ENCODE data around the gene TNFRSF19. TPM values are rescaled to one million over a fixed set of nuclear protein-coding genes. Genes with fewer than 3 reads are reported as not detected.

TNFRSF19 gene
- total and polyA plus RNA-seq, 2 of the 4 experiments (the other 2 are of a cell fraction): 18.6 to 26.3 TPM

DNA sequence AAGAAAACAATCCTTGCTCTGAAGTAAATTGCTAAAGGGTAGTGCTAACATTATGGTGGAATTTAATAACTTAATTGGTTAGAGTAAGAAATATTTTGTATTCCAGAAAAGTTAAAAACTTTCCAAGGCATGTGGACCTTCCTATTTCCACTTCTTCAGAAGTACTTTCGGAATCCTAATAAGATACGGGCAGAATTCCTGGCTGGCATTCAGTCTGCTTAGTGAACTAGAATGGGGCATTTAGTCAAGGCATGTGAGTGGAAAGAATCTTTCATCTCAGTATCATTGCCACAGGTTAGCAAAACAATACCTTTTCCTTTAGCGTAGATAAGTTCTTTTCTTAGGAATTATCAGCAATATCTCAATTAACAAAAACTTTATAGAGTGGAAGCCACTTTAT is 85.1 kb downstream of the TNFRSF19 start:
- Histone ChIP-seq H3K4me3 (ENCODE audit: insufficient read depth, low read depth, low read length) (no peak overlapping the region), H4K8ac (ENCODE audit: low read depth in 2 of 2, low read length in 2 of 2) (peak overlapping the region in 1 of 2 experiments; percentile 47; a peak in 1 of 4 replicates), H3K4me2 (ENCODE audit: low read depth, low read length) (no peak overlapping the region), H4K91ac (ENCODE audit: insufficient read depth, low read depth, low read length) (no peak overlapping the region), H2BK120ac (ENCODE audit: low read depth, low read length) (peak overlapping the region; percentile 73; the same call in 1 of the 2 replicates), H2AK5ac (ENCODE audit: low read depth, low read length) (no peak overlapping the region), H3K14ac (replicated peaks; ENCODE audit: low read depth, low read length) (peak overlapping the region; percentile 62; the same call in 1 of the 2 replicates), H3K4ac (ENCODE audit: low read depth, low read length) (peak overlapping the region; percentile 18; the same call in 1 of the 2 replicates), H4K20me1 (ENCODE audit: insufficient read depth, low read length) (no peaks in the 10 kb centered on the region), H4K5ac (ENCODE audit: low read depth, low read length) (no peak overlapping the region), H3K9ac (ENCODE audit: low read depth, low read length) (no peak overlapping the region), H3K56ac (ENCODE audit: extremely low read depth, insufficient read depth, low read length) (no peak overlapping the region), H3K79me1 (ENCODE audit: low read depth in 1 of 2, low read length in 2 of 2) (peaks cover 18 to 49% of the 10 kb centered on the region in 2 experiments), H3K27ac (ENCODE audit: insufficient read depth, low read length) (no peak overlapping the region), H2AK9ac (replicated peaks; ENCODE audit: low read depth, low read length, poor library complexity) (no peak overlapping the region), H3K9me1 (ENCODE audit: insufficient read depth, low read length) (peaks cover 22% of the 10 kb centered on the region), H3K27me3 (ENCODE audit: control insufficient read depth, insufficient read depth, low read length) (no peaks in the 10 kb centered on the region), H2BK15ac (ENCODE audit: low read depth, low read length) (peak overlapping the region; percentile 77; the same call in 1 of the 3 replicates), H3K23ac (ENCODE audit: low read depth, low read length) (no peak overlapping the region), H2BK5ac (ENCODE audit: low read depth, low read length, poor library complexity, severe bottlenecking) (peak overlapping the region; percentile 39), H3K4me1 (ENCODE audit: control insufficient read depth, insufficient read depth, low read length) (peaks cover 22% of the 10 kb centered on the region), H3K9me3 (ENCODE audit: control insufficient read depth, insufficient read depth, low read length) (no peaks in the 10 kb centered on the region), H3K18ac (ENCODE audit: low read depth, low read length) (peak overlapping the region; percentile 43; the same call in 1 of the 2 replicates), H2BK20ac (ENCODE audit: low read depth, low read length) (peak overlapping the region; percentile 43; the same call in 1 of the 2 replicates), H3K36me3 (ENCODE audit: control insufficient read depth, insufficient read depth, low read length) (peaks cover 26% of the 10 kb centered on the region), H2AFZ (replicated peaks; ENCODE audit: low read length, poor library complexity) (no peak overlapping the region)
- CTCF ChIA-PET: interaction anchor here (1.6 kb wide), 1 partner anchor 74 kb away, joined by 4 read pairs; no protein-coding TSS in a partner anchor
- no peak for DNase-seq
- WGBS, 2 experiments (ENCODE audit: extremely low coverage in 2 of 2, insufficient read length in 1 of 2): no CpG with 5 or more reads among the region's 3 CpGs
- POLR2A ChIA-PET (ENCODE audit: unreplicated experiment): interaction anchor here (0.7 kb wide), 1 partner anchor 26 kb away, joined by 14 read pairs; no protein-coding TSS in a partner anchor
- ATAC-seq (ENCODE audit: low read depth): no peak
- dilution Hi-C loops (cut with HindIII; ENCODE audit: low sequenced_read_pairs, unreplicated experiment) (no loop called here), in situ Hi-C loops (cut with MboI; ENCODE audit: low sequenced_read_pairs) (no loop called here), intact Hi-C loops (cut with micrococcal nuclease) (no loop called here)
- no peak for TF ChIP-seq RCOR1 (IDR thresholded peaks at IDR 0.05; ENCODE audit: insufficient replicate concordance, low read length)
- TF ChIP-seq CHD1 (IDR thresholded peaks at IDR 0.05; ENCODE audit: low read depth, low read length): no peak
- TF ChIP-seq MAZ (IDR thresholded peaks at IDR 0.05; ENCODE audit: borderline replicate concordance, low read depth, low read length): no peak
- no peak for TF ChIP-seq FOS (IDR thresholded peaks at IDR 0.05; ENCODE audit: low read depth, low read length)
- TF ChIP-seq RAD21 (IDR thresholded peaks at IDR 0.05; ENCODE audit: low read length): no peak
- TF ChIP-seq, protein P1, sequence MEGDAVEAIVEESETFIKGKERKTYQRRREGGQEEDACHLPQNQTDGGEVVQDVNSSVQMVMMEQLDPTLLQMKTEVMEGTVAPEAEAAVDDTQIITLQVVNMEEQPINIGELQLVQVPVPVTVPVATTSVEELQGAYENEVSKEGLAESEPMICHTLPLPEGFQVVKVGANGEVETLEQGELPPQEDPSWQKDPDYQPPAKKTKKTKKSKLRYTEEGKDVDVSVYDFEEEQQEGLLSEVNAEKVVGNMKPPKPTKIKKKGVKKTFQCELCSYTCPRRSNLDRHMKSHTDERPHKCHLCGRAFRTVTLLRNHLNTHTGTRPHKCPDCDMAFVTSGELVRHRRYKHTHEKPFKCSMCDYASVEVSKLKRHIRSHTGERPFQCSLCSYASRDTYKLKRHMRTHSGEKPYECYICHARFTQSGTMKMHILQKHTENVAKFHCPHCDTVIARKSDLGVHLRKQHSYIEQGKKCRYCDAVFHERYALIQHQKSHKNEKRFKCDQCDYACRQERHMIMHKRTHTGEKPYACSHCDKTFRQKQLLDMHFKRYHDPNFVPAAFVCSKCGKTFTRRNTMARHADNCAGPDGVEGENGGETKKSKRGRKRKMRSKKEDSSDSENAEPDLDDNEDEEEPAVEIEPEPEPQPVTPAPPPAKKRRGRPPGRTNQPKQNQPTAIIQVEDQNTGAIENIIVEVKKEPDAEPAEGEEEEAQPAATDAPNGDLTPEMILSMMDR (conservative IDR thresholded peaks at IDR 0.05; ENCODE audit: low read depth, low read length): no peak
- no TSS peak for BruUV-seq (replicated peaks)

Measured in IMR-90 (cell line).